Glutamatergic neuron (in vitro differentiated cells): ENCODE results near the gene NFYC. TPM values are rescaled to one million over a fixed set of nuclear protein-coding genes. Genes with fewer than 3 reads are reported as not detected.
A peak's percentile ranks its signal among the peaks of the same experiment; 100 is the strongest.

Experiments used
- DNase-seq: peaks from one replicate; pipeline ENCODE4 v3.0.0; 2022
- H3K27ac Mint-ChIP-seq: one replicate; pipeline ENCODE4 v1.8.0; 2020; ENCODE audit warnings: mild to moderate bottlenecking, mixed read lengths, inconsistent platforms; ENCODE audit not compliant: unreplicated experiment
- H3K27me3 Mint-ChIP-seq: one replicate; pipeline ENCODE4 v1.8.0; 2020; ENCODE audit warnings: mild to moderate bottlenecking, moderate library complexity, mixed read lengths, inconsistent platforms; ENCODE audit not compliant: unreplicated experiment
- H3K36me3 Mint-ChIP-seq: one replicate; pipeline ENCODE4 v1.8.0; 2020; ENCODE audit warnings: mild to moderate bottlenecking, mixed read lengths, inconsistent platforms; ENCODE audit not compliant: unreplicated experiment
- H3K4me1 Mint-ChIP-seq: one replicate; pipeline ENCODE4 v1.8.0; 2020; ENCODE audit warnings: mild to moderate bottlenecking, low read depth, mixed read lengths, inconsistent platforms; ENCODE audit not compliant: unreplicated experiment
- H3K4me3 Mint-ChIP-seq: one replicate; pipeline ENCODE4 v1.8.0; 2020; ENCODE audit warnings: mild to moderate bottlenecking, mixed read lengths, inconsistent platforms; ENCODE audit not compliant: unreplicated experiment
- H3K9me3 Mint-ChIP-seq: one replicate; pipeline ENCODE4 v1.8.0; 2020; ENCODE audit warnings: mild to moderate bottlenecking, moderate library complexity, mixed read lengths, inconsistent platforms; ENCODE audit not compliant: unreplicated experiment
- CTCF ChIP-seq: fragments of 200-600 bp; sonication (generic); IDR thresholded peaks from one replicate; pipeline ENCODE4 v1.5.0; 2021; ENCODE audit not compliant: partially characterized antibody, unreplicated experiment
- total RNA-seq: library from RNA; stranded (reverse); fragmentation: NEBNext Ultra II Directional; extraction: Animal tissue kit (Norgen Biotek cat#: 25700); gene quantifications from one replicate; pipeline ENCODE4 v1.2.1, GENCODE V29; 2021; ENCODE audit not compliant: unreplicated experiment

The NFYC gene
- total RNA-seq, 1 donor from 2014 or later = 44.2 TPM

GRCh38 chr1:40799351-40799867 lies 107.9 kb downstream of the NFYC start:
- TF ChIP-seq CTCF = no peak
- no peak for DNase-seq
- Mint-ChIP-seq H3K4me3 (no peak overlapping the region), H3K9me3 (peaks cover 3% of the 10 kb centered on the region), H3K4me1 (peaks cover 11% of the 10 kb centered on the region), H3K27ac (no peak overlapping the region), H3K36me3 (no peaks in the 10 kb centered on the region), H3K27me3 (peaks cover 6% of the 10 kb centered on the region)

GRCh38 chr1:40801742-40802077 lies 110.2 kb downstream of the NFYC start:
- DNase-seq = no peak
- H3K4me1 Mint-ChIP-seq = peaks cover 8% of the 10 kb centered on the region
- H3K4me3 Mint-ChIP-seq = peak overlapping the region; percentile 63
- peaks cover 6% of the 10 kb centered on the region for H3K27me3 Mint-ChIP-seq
- H3K27ac Mint-ChIP-seq = no peak overlapping the region
- H3K36me3 Mint-ChIP-seq = no peaks in the 10 kb centered on the region
- TF ChIP-seq CTCF = no peak
- H3K9me3 Mint-ChIP-seq = peaks cover 2% of the 10 kb centered on the region

GRCh38 chr1:40802078-40802741 lies 110.7 kb downstream of the NFYC start:
- peak overlapping the region; percentile 63 for H3K4me3 Mint-ChIP-seq
- H3K36me3 Mint-ChIP-seq = no peaks in the 10 kb centered on the region
- TF ChIP-seq CTCF = no peak
- peak; percentile 57 for DNase-seq
- peaks cover 8% of the 10 kb centered on the region for H3K4me1 Mint-ChIP-seq
- peaks cover 2% of the 10 kb centered on the region for H3K9me3 Mint-ChIP-seq
- H3K27me3 Mint-ChIP-seq = peaks cover 6% of the 10 kb centered on the region
- H3K27ac Mint-ChIP-seq = no peak overlapping the region

GRCh38 chr1:40802742-40803113 lies 111.2 kb downstream of the NFYC start:
- Mint-ChIP-seq H3K27ac (no peak overlapping the region), H3K36me3 (no peaks in the 10 kb centered on the region), H3K9me3 (no peaks in the 10 kb centered on the region), H3K4me3 (no peak overlapping the region), H3K27me3 (peaks cover 4% of the 10 kb centered on the region), H3K4me1 (peaks cover 8% of the 10 kb centered on the region)
- DNase-seq = no peak
- no peak for TF ChIP-seq CTCF

- Mint-ChIP-seq H3K4me3 (no peak overlapping the region), H3K27ac (no peak overlapping the region), H3K36me3 (no peaks in the 10 kb centered on the region), H3K9me3 (no peaks in the 10 kb centered on the region), H3K4me1 (peaks cover 8% of the 10 kb centered on the region), H3K27me3 (peaks cover 5% of the 10 kb centered on the region)
- TF ChIP-seq CTCF = no peak
- DNase-seq = no peak
Measured at GRCh38 chr1:40803447-40803846, 111.9 kb downstream of the NFYC start.
